GM19240 (cell line): ENCODE measurements around the gene DHRS1.

Source experiments
- DNase-seq: peaks from one replicate; pipeline ENCODE4 v3.0.0; 2011; ENCODE audit warnings: low spot score; ENCODE audit not compliant: insufficient read length

Gene DHRS1

DNA sequence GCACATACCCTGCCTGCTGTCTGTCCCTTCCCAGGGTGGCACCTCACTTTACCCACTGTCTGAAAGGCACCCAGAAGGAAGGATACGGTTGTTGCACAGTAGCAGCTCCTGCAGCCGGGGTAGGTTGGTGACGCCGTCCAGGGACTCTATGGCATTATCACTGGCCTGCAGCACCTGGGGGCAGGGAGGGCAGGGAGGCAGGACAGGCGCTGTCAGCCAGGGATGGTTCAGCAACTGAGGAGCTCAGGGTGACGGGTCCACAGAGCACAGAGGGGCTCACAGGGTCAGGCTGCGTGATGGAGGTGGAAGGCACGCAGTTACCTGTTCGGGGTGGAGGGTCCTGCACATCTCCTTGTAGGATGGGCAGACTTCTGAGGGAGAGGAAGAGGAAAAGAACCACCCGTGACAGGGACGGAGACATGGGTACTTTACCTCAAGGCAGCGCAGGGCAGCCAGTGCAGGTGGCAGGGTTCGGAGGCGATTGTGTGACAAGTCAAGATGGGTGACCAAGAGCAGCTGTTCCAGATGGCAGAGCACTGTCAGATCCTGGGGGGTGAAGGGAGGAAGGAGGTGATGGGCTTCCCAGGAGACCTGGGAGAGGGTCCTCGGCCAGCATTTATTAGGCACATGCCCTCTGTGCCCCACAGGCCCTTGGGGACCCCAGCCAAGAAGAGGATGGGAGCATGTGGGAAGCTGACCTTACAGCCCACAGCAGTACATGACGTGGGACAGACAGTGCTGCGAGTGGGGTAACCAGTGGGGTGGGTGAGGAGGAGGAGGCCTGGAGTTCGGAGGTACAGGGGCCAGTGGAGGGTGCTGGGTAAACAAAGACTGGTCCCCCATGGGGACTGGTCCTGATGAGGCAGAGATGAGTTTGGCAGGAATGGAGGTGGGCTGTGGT, 33.0 kb downstream of the DHRS1 start:
- no peak for DNase-seq

DNA sequence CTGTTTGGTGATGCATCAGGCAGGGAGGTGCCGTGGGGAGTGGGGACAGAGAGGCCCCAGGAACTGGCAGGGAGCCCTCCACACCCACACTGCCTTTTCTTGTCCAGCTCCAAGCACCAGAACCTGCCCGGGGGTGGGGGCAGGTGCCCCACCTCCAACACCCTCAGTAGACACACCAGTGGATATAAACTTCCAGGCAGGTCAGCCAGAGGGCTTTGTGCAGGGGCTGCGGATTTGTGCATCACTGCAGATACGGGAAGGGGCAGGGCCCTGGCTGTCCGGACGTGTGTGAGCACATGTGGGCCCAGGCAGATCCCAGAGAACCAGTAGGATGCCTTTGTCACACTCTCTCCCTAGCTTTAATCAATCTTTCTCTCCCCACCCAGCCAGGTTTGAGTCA, 35.3 kb downstream of the DHRS1 start:
- no peak for DNase-seq

DNA sequence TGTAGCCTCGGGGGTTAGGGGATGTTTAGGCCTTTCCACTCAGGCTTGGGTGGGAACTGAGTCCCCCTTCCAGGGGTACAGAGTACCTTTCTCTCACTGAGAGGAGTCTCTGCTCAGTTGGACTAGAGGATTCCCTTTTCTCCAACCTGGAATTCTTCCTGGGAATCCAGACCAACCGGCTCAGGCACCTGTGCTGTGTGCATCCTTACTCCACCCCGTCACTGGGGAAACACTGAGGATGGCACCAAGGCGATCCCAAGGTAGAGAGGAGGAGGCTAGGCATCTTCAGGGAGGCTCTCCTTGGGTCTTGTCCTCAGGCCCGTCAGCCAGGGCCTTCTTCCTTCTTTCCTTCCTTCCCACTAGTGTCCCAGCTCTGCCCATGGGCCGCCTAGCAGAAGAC, 35.7 kb downstream of the DHRS1 start:
- DNase-seq, result no peak

GRCh38 chr14:24262821-24263733, 36.5 kb downstream of the DHRS1 start, which contains the start of gene TGM1:
TSS of gene TGM1 (minus strand) at chr14:24263177. CDS start at chr14:24262352, 825 bp downstream.
- DNase-seq, result no peak

DNA sequence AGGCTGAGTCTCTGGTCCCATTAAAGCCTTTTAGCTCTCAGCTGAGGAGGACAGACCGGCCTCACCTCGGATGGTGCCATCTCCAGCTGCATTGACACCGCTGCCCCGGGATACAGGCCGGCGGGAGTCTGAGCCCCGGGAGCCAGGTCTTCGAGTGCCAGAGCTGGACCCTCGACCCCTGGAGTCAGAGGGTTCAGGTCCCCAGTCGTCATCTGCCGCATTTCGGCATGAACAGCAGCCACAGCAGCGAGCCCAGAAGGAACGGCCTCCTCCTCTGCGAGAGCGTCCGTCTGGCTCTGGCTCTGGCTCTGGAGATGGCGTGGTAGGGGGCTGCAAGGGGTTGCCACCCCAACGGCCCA, 37.6 kb downstream of the DHRS1 start:
- no peak for DNase-seq

- no peak for DNase-seq
Measured at GRCh38 chr14:24261256-24261968, 38.2 kb downstream of the DHRS1 start.

GRCh38 chr14:24260780-24261157, 38.8 kb downstream of the DHRS1 start:
- no peak for DNase-seq

DNA sequence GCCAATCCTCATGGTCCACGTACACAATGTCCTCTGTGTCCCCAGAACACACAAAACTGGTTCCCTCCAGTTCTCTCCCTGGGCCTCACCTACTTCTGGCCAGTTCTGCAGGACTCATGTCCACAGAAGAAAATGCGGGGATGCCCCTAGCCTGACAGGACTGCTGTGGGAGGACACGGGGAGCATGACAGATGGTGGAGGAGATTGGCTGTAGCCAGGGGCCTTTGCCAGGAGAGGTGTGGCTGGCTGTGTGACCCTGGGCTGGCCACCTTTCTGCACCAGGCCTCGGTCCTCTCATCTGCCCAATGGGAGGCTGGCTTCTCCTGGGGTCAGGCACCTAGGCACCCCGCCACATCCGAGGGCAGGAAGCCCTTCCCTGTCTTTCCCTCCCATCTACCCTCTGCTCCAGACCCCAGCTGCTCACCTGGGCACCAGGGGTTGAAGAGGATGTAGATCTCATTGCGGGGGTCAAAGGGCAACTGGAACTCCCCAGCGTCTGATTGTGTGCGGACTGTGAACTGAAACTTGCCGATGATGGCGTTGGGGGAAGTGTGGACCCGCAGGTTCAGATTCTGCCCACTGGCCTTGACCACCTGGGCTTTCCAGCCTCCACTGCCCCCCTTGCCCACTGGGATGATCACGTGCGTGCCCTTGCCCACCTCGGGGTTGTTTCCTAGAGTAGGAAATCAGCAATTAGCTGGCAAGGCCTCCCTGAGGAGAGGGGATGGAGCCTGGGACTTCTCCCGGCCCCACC, 39.4 kb downstream of the DHRS1 start:
- no peak for DNase-seq

- no peak for DNase-seq
Measured at GRCh38 chr14:24259282-24260025, 40.1 kb downstream of the DHRS1 start.

- no peak for DNase-seq
Measured at GRCh38 chr14:24258548-24259265, 40.9 kb downstream of the DHRS1 start.

DNA sequence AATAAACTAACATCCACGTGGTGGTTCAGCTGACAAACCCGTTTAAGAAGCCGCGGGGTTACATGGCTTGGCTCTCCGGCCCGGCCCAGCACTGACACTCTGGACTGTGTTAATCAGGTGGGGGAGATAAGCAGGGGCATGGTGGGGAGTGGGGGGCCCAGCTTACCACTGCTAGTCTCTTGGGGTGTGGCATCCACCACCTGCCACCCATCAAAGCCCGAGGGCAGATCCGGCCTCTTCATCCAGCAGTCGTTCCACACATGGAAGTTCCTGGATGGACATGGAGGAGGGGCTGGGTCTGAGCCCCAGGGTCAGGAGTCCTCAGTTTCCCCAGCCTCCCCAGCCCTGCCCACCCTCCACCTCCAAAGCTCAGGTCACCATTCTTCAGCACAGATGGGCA, 41.5 kb downstream of the DHRS1 start:
- no peak for DNase-seq

- DNase-seq, result no peak
Measured at GRCh38 chr14:24256960-24257359, 42.6 kb downstream of the DHRS1 start.

GRCh38 chr14:24255931-24256711, 43.5 kb downstream of the DHRS1 start:
- no peak for DNase-seq

GRCh38 chr14:24255438-24255837, 44.1 kb downstream of the DHRS1 start:
- DNase-seq, result no peak

DNA sequence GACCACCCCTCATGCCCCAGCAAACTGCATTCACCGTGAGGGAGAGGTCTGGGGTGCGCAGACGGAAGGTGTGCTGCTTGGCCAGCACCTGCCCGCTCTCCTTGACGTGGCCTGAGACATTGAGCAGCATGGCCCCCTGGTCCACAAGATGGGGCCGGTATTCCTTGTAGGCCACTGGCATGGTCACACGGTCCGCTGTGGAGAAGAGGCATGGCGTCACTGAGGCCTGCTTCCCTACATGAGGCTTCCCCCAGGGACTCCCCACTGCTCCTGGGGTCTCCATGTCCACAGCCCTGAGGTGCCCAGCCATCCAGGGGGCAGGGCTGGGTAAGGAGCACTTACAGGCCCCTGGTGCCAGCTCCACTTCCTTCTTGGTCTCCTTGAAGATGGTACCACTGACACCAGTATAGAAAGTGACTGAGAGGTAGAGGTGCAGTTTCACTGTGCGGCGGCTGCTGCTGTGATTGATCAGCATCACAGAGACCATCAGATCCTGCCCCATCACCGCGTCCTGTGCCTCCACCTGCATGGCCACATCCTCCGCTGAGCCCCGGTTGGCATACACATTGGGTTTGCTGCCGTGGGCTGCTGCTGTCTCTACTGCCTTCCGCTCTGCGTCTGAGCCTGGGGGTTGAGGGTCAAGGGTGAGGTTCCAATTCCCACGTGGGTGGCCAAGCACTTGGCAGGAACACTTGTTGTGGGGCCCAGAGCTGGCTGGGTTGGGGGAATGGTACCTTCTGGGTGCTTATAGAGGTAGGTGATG, 44.8 kb downstream of the DHRS1 start:
- DNase-seq, result no peak

- DNase-seq, result no peak
Measured at GRCh38 chr14:24253936-24254335, 45.6 kb downstream of the DHRS1 start.

DNA sequence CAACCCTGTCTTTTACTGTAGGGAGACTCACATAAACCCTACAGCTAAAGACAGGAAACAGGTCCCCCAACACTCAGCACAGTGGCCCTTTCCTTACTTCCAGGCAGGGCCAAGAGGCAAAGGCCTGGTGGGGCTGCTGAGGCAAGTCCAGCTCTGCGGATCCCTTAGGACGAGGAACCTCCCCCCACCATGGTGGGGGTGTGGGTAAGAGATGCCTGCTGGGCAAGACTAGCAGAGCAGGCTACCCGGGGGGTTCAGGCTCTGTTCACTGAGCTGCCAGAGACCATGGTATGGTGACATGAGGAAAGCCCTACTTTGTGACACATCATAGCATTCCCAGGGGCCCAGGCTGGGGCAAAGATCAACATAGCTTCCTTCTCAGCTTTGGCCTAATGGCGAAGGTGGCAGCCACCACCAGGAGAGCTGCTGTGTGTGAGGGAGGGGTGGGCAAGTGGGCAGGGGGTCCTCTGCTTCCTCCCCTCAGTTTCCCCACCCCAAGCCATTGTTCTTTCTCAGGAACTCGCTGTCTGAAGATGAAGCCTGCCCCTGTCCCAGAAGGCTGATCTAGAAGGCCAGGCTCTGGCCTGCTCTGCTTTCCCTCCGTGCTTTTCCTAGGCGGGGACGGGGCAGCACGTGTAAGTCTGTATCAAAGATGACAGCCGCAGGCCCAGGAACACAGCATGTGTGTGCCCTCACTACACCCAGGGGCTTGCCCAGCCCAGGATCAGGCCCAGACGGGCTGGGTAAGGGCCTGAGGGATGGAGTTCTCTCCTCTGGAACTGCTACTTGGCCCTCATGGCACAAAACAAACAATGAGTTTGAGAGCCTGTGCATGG, 47.1 kb downstream of the DHRS1 start:
- DNase-seq, result no peak
